Type B pancreatic cell (in vitro differentiated cells): ENCODE results near the gene LRRC8D. TPM values are rescaled to one million over a fixed set of nuclear protein-coding genes. Genes with fewer than 3 reads are reported as not detected.
A peak's percentile ranks its signal among the peaks of the same experiment; 100 is the strongest.

Experiments used
- DNase-seq: peaks from one replicate; pipeline ENCODE4 v3.0.0; 2021; ENCODE audit warnings: mixed read lengths; ENCODE audit not compliant: unreplicated experiment; ENCODE audit errors: extremely low spot score
- H3K27ac Mint-ChIP-seq: 2 replicates; pipeline ENCODE4 v1.8.0; 2021; ENCODE audit warnings: mild to moderate bottlenecking, mixed read lengths
- H3K27me3 Mint-ChIP-seq: 2 replicates; pipeline ENCODE4 v1.8.0; 2021; ENCODE audit warnings: mixed read lengths
- H3K36me3 Mint-ChIP-seq: 2 replicates; pipeline ENCODE4 v1.8.0; 2021; ENCODE audit warnings: mixed read lengths
- H3K4me1 Mint-ChIP-seq: one replicate; pipeline ENCODE4 v1.8.0; 2021; ENCODE audit warnings: mixed read lengths; ENCODE audit not compliant: unreplicated experiment
- H3K4me3 Mint-ChIP-seq: 2 replicates; pipeline ENCODE4 v1.8.0; 2021; ENCODE audit warnings: mild to moderate bottlenecking, mixed read lengths
- H3K9me3 Mint-ChIP-seq: 2 replicates; pipeline ENCODE4 v1.8.0; 2021; ENCODE audit warnings: mixed read lengths
- CTCF ChIP-seq: fragments of 200-600 bp; sonication (generic); conservative IDR thresholded peaks from 2 replicates; pipeline ENCODE4 v1.5.0; 2021; ENCODE audit warnings: antibody characterized with exemption, mild to moderate bottlenecking
- total RNA-seq: library from RNA; stranded (reverse); gene quantifications from 2 replicates; pipeline ENCODE4 v1.2.1, GENCODE V29; 2021; ENCODE audit warnings: low replicate concordance

LRRC8D gene
- total RNA-seq, 1 donor from 2014 or later, result 31.1 TPM

- Mint-ChIP-seq H3K36me3 (peaks cover 15% of the 10 kb centered on the region), H3K9me3 (no peaks in the 10 kb centered on the region), H3K4me3 (no peak overlapping the region), H3K27ac (no peak overlapping the region), H3K4me1 (peaks cover 38% of the 10 kb centered on the region), H3K27me3 (no peaks in the 10 kb centered on the region)
- DNase-seq, result no peak
- TF ChIP-seq CTCF, result no peak
These were observed 5.8 kb downstream of the LRRC8D start for GRCh38 chr1:89826594-89826993.

GRCh38 chr1:89827330-89827729 lies 6.5 kb downstream of the LRRC8D start:
- H3K36me3 Mint-ChIP-seq, result peaks cover 15% of the 10 kb centered on the region
- TF ChIP-seq CTCF, result no peak
- no peaks in the 10 kb centered on the region for H3K9me3 Mint-ChIP-seq
- peaks cover 39% of the 10 kb centered on the region for H3K4me1 Mint-ChIP-seq
- DNase-seq, result no peak
- no peaks in the 10 kb centered on the region for H3K27me3 Mint-ChIP-seq
- no peak overlapping the region for H3K27ac Mint-ChIP-seq
- no peak overlapping the region for H3K4me3 Mint-ChIP-seq

- Mint-ChIP-seq H3K4me1 (peaks cover 37% of the 10 kb centered on the region), H3K36me3 (peaks cover 15% of the 10 kb centered on the region), H3K27me3 (no peaks in the 10 kb centered on the region), H3K9me3 (no peaks in the 10 kb centered on the region), H3K4me3 (no peak overlapping the region), H3K27ac (no peak overlapping the region)
- no peak for TF ChIP-seq CTCF
- DNase-seq, result no peak
These were observed 7.1 kb downstream of the LRRC8D start for GRCh38 chr1:89827902-89828301.

GRCh38 chr1:89829186-89829585 lies 8.4 kb downstream of the LRRC8D start:
- H3K4me1 Mint-ChIP-seq, result peaks cover 36% of the 10 kb centered on the region
- DNase-seq, result no peak
- H3K27me3 Mint-ChIP-seq, result no peaks in the 10 kb centered on the region
- H3K27ac Mint-ChIP-seq, result no peak overlapping the region
- no peaks in the 10 kb centered on the region for H3K9me3 Mint-ChIP-seq
- H3K36me3 Mint-ChIP-seq, result peaks cover 11% of the 10 kb centered on the region
- no peak for TF ChIP-seq CTCF
- H3K4me3 Mint-ChIP-seq, result no peak overlapping the region

GRCh38 chr1:89831462-89832120 lies 10.8 kb downstream of the LRRC8D start:
- H3K4me3 Mint-ChIP-seq, result peak overlapping the region; percentile 4

More at GRCh38 chr1:89831462-89832120, 10.8 kb downstream of the LRRC8D start:
- TF ChIP-seq CTCF, result no peak
- H3K4me1 Mint-ChIP-seq, result peaks cover 49% of the 10 kb centered on the region
- H3K9me3 Mint-ChIP-seq, result no peaks in the 10 kb centered on the region
- no peaks in the 10 kb centered on the region for H3K27me3 Mint-ChIP-seq
- no peak overlapping the region for H3K27ac Mint-ChIP-seq
- no peak for DNase-seq
- peaks cover 4% of the 10 kb centered on the region for H3K36me3 Mint-ChIP-seq
